Smooth muscle cell of the brain vasculature (primary cell): ENCODE results near the gene DEPDC7.
"Not testable (repeated sequence)": the region's sequence is repeated elsewhere in the genome, so short reads cannot be mapped to it uniquely, and the experiment has no call there.

ENCODE experiments used
- DNase-seq: peaks from one replicate; pipeline ENCODE4 v3.0.0-alpha.2; 2012; ENCODE audit warnings: low read depth, low spot score

Gene DEPDC7

GRCh38 chr11:33015621-33016551, at the start of gene DEPDC7:
DEPDC7 (plus strand) TSS chr11:33015878; CDS start chr11:33015956, 78 bp downstream.
- peak; percentile 65 for DNase-seq

DNA sequence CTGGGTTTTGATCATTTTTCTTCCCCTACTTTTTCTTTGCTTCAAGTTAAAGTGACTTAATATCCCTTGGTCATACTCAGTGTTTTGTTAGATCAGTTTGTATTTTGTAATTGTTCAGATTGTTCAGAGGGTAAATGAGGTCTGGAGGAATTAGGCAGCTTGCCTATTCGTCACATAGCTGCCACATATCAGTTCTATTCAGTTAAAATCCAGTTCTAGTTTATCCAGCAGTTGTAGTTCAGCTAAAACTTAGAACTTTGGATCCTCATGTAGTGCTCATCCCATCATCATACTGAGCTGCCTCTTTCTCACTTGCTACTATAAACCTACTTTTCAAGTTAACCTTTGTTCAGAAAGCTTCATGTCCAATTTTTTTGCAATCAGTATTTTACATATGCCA, 47.1 kb upstream of the DEPDC7 start:
- no peak for DNase-seq

GRCh38 chr11:32972233-32972632, 43.4 kb upstream of the DEPDC7 start:
- not testable (repeated sequence) for DNase-seq

DNA sequence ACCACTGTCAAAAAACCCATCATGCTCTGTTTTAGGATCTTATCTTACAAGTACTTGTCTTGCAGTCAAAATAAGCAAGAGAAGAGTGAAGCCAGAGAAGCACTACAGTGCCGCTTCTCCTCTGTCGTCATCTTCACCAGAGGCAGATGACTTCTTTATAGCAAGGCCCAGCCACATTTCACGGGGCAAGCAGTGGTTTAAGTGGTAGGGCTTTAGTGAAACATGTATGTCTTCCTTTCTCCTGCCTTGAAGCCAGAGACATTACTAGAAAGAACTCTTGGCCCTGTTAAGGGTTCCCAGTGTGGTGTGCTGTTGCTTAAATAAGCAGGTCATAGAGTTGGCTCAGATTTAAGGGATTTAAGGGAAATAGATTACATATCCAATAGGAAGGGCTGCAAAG, 42.9 kb upstream of the DEPDC7 start:
- no peak for DNase-seq

DNA sequence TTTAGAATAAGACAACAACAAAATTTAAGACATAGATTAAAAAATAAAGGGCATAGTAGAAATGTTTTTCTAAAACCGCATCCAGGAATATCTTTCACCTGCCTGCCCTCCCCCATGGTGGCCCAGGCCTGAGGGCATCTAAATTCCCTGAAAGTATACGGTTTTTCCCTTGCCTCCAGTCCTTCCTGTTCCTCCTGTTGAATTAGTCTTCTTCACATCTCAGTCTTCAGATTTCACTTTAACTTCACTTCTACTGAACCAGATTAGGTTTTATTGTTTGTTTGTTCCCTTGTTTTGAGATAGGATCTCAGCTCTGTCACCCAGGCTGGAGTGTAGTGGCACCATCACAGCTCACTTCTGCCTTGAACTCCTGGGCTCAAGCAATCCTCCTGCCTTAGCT, 33.1 kb upstream of the DEPDC7 start:
- no peak for DNase-seq

GRCh38 chr11:32983506-32983905, 32.2 kb upstream of the DEPDC7 start:
- no peak for DNase-seq

DNA sequence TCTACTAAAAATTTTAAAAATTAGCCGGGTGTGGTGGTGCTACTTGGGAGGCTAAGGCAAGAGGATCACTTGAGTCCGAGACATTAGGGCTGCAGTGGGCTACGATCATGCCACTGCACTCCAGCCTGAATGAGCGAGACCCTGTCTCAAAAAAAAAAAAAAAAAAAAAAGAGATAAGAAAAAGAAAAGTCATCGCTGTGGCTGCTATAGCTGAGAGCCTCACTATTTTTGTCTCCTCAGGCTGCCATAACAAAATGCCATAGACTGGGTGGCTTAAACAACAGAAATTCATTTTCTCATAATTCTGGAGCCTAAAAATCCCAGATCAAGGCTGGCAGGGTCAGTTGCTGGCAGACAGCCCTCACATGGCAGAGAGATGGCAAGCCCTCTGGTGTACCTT, 30.1 kb upstream of the DEPDC7 start:
- DNase-seq: no peak

DNA sequence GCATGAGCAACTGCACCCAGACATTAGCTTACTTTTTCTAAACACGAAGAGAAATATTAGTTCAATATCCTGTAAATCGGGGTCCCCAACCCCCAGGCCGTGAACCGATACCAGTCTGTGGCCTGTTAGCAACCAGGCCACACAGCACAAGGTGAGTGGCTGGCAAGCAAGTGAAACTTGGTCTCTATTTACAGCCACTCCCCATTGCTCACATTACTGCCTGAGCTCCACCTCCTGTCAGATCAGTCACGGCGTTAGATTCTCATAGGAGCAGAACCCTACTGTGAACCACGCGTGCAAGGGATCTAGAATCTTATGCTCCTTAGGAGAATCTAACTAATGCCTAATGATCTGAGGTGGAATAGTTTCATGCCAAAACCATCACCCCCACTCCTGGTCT, 27.8 kb upstream of the DEPDC7 start:
- DNase-seq: no peak

DNA sequence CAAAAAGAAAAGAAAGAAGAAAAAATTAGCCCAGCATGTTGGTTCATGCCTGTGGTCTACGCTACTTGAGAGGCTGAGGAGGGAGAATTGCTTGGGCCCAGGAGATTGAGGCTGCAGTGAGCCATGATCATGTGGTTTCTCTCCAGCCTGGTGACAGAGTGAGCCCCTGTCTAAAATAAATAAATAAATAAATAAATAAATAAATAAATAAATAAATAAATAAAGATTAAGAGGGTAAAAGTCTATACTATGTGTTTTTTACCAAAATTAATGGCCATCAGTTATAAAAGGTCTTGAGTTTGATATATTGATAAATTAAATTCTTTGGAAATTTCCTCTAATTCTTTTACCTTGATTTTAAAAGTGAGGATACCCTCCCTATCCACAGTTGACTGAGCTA, 25.2 kb upstream of the DEPDC7 start:
- no peak for DNase-seq

DNA sequence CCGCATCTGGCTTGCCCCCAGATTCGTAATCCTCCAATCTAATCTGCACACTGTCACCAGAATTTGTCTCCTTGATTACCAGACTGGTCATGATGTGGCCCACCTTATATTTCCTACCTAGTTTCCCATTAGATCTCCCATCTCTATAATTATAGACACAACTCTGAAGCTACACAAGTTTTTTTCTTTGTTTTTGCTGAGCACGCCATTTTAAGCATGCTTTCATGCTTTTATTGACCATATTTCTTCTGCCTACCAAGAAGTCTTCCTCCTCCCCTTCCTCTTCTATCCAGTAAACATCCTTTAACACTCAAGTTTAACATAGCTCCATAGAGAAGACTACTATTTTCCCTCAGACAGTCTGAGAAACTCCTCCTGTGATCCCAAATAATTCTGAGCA, 24.3 kb upstream of the DEPDC7 start:
- no peak for DNase-seq

GRCh38 chr11:32991898-32992297, 23.8 kb upstream of the DEPDC7 start:
- no peak for DNase-seq

GRCh38 chr11:33000181-33000580, 15.5 kb upstream of the DEPDC7 start:
- peak; percentile 40 for DNase-seq

DNA sequence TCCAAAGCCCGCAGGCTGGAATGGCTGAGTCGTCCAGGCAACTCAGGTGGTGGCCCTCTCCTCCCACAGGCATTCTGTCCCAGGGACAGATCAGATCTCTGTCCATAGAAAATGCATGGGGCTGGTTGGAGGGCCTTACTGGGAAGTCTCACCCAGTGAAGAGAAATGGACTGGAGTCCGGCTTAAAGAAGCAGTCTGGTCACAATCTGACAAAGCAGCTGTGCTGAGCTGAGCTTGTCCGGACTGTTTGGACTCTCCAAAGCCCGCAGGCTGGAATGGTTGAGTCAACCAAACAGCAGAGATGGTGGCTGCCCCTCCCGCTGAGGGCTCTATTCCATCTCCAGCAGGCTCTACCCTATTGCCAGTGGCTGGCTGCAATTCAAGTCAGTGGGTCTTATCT, 14.4 kb upstream of the DEPDC7 start:
- no peak for DNase-seq

GRCh38 chr11:33001751-33002542, 13.7 kb upstream of the DEPDC7 start:
- DNase-seq: no peak

DNA sequence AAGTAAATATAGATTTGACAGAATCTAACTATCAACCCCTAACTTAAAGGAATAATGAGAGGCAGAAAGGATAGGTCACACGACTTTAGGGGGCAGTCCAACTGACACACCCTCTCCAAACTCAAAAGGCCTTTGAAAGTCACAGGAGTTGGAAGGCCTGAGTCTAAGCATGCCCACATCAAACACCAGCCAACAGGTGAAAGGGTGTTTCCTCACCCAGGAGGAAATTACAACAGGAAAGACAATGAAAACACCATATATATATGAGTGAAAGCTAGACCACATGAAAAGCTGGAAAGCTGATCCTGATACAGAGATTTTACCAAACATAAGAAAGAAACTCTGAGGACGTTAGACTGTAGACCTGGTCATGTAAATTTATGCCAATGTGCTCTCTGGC, 10.5 kb upstream of the DEPDC7 start:
- DNase-seq: no peak

GRCh38 chr11:33006010-33006409, 9.7 kb upstream of the DEPDC7 start:
- DNase-seq: no peak

GRCh38 chr11:33013755-33014154, 1.9 kb upstream of the DEPDC7 start:
- no peak for DNase-seq

DNA sequence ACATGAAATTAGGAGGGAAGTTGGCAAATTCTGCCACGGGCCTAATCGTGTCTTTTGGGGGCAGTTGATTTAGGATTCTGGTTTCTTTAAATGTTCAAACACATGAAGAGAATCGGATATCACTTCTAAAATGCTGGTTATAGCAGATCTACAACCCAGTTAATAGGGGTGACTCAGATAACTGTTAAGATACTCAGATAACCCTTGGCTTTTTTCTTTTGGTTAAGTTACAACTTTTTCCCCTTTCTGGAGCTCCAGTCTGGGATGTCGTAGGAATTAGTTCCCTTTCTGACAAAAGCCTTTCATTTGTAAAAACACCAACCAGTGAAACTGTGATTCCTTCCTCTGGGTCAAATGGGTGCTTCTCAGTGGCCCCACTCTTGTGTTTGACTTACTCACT, 976 bp downstream of the DEPDC7 start:
- no peak for DNase-seq

GRCh38 chr11:33017478-33017877, 1.8 kb downstream of the DEPDC7 start:
- no peak for DNase-seq

- no peak for DNase-seq
Observed at GRCh38 chr11:33017965-33018364, 2.3 kb downstream of the DEPDC7 start.

GRCh38 chr11:33018840-33019239, 3.2 kb downstream of the DEPDC7 start:
- no peak for DNase-seq

DNA sequence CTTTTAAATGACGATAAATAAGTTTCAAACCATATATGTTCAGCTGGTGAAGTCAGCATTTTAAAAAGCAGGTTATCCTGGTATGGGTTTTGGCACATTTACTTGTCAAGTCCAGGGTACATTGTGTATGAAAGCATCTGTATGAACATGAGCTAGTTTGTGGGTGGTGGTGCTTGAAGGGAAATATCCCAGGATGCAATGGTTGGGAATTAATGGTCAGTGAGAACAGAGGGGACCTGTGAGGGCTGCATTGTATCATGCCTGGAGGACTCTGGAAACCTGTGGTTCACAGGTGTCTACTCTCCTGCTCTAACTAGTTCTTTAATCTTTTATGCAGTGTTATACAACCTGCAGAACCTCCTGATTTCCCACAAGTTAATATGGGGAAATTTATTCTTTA, 5.8 kb downstream of the DEPDC7 start:
- DNase-seq: no peak

- no peak for DNase-seq
Observed at GRCh38 chr11:33021937-33022336, 6.3 kb downstream of the DEPDC7 start.
